GM12878 (cell line): Measurements from ENCODE around the gene DTX4. TPM values are rescaled to one million over a fixed set of nuclear protein-coding genes. Genes with fewer than 3 reads are reported as not detected.

ENCODE experiments used
- ATAC-seq: fragments of 200-7000 bp; cut with Tn5 transposase; 3 replicates; pipeline ENCODE4 v1.9.1; 2020; ENCODE audit warnings: mild to moderate bottlenecking, moderate library complexity
- BruUV-seq: library from RNA; stranded (reverse); fragments of 400-500 nt; replicated peaks from 2 replicates; lab custom pipeline; 2021; lab: Mats Ljungman, UMichigan
- CTCF ChIA-PET: fragments of 300-600 bp; sonication (Branson Sonifier 250); formaldehyde crosslinking; extraction: SDS; loops from one replicate; lab custom pipeline; 2021; ENCODE audit warnings: inconsistent platforms; lab: Yijun Ruan, JAX
- POLR2A ChIA-PET: fragments of 350-600 bp; formaldehyde crosslinking; extraction: SDS; loops from one replicate; lab custom pipeline; 2021; ENCODE audit warnings: inconsistent platforms; lab: Charles Lee
- RAD21 ChIA-PET: fragments of 300-600 bp; sonication (Branson Sonifier 250); formaldehyde crosslinking; loops from one replicate; lab custom pipeline; 2023; ENCODE audit warnings: antibody characterized with exemption; ENCODE audit not compliant: unreplicated experiment; lab: Charles Lee
- SMC1A ChIA-PET: fragments of 300-600 bp; sonication (Branson Sonifier 250); formaldehyde crosslinking; loops from one replicate; lab custom pipeline; 2023; ENCODE audit not compliant: unreplicated experiment, uncharacterized antibody; lab: Charles Lee
- DNase-seq: peaks from one replicate; pipeline ENCODE4 v3.0.0-alpha.2; 2011; ENCODE audit warnings: low read depth, low spot score
- FAIRE-seq: peaks from 3 replicates; lab custom pipeline; 2011; peaks lifted over from hg19 to GRCh38; lab: Jason Lieb, UNC
- H2AFZ ChIP-seq: 2 replicates; pipeline ENCODE4 v1.6.0; 2011; ENCODE audit warnings: low read depth, low read length, control low read depth; ENCODE audit not compliant: control insufficient read depth
- H3K27ac ChIP-seq: 2 replicates; pipeline ENCODE4 v1.5.1; 2011; ENCODE audit warnings: control low read depth; ENCODE audit not compliant: control insufficient read depth, insufficient read depth
- H3K27me3 ChIP-seq, 2 experiments: replicated peaks in 1 of 2; 2 replicates each; pipeline versions ENCODE4 v1.6.0 to v1.6.1; 2011; ENCODE audit warnings: low read length in 1 of 2; ENCODE audit not compliant: control insufficient read depth in 2 of 2, insufficient read depth in 2 of 2
- H3K36me3 ChIP-seq, 2 experiments: 2 replicates each; pipeline ENCODE4 v1.5.1; 2011; ENCODE audit warnings: low read length in 1 of 2; ENCODE audit not compliant: control insufficient read depth in 2 of 2, insufficient read depth in 2 of 2
- H3K4me1 ChIP-seq: 2 replicates; pipeline ENCODE4 v1.6.1; 2011; ENCODE audit warnings: mild to moderate bottlenecking, low read length, moderate library complexity, mixed read lengths; ENCODE audit not compliant: control insufficient read depth, insufficient read depth
- H3K4me2 ChIP-seq: 2 replicates; pipeline ENCODE4 v1.6.0; 2011; ENCODE audit warnings: control low read depth; ENCODE audit not compliant: control insufficient read depth, insufficient read depth
- H3K4me3 ChIP-seq: fragments of 200-600 bp; sonication (generic); 2 replicates; pipeline ENCODE4 v1.5.1; 2016
- H3K79me2 ChIP-seq: 2 replicates; pipeline ENCODE4 v1.6.0; 2011; ENCODE audit warnings: low read length; ENCODE audit not compliant: control insufficient read depth, insufficient read depth
- H3K9ac ChIP-seq: 2 replicates; pipeline ENCODE4 v1.8.0; 2011; ENCODE audit warnings: low read length, control low read depth, mixed read lengths; ENCODE audit not compliant: control insufficient read depth, insufficient read depth
- H3K9me3 ChIP-seq: replicated peaks from 3 replicates; pipeline ENCODE4 v1.5.1; 2011; ENCODE audit warnings: mild to moderate bottlenecking, low read length; ENCODE audit not compliant: control insufficient read depth, insufficient read depth
- H4K20me1 ChIP-seq: 2 replicates; pipeline ENCODE4 v1.6.0; 2011; ENCODE audit not compliant: control insufficient read depth, insufficient read depth
- EP300 ChIP-seq, 2 experiments: fragments of 150-350 bp in 1 of 2; IDR thresholded peaks; 2 replicates each; pipeline ENCODE4 v1.6.1; 2011 to 2012; ENCODE audit warnings: low read depth in 2 of 2, low read length in 2 of 2, borderline replicate concordance in 1 of 2, improper control_type of control experiment in 1 of 2, inconsistent platforms in 1 of 2; ENCODE audit not compliant: control insufficient read depth in 1 of 2
- HCFC1 ChIP-seq: fragments of 150-350 bp; IDR thresholded peaks from 2 replicates; pipeline ENCODE4 v1.6.1; 2014; ENCODE audit warnings: low read length
- POLR2A ChIP-seq: IDR thresholded peaks from 2 replicates; pipeline ENCODE4 v1.6.1; 2011; ENCODE audit warnings: low read depth, mild to moderate bottlenecking, low read length
- ZBTB11 ChIP-seq: fragments of 450-650 bp; formaldehyde crosslinking; IDR thresholded peaks from 2 replicates; pipeline ENCODE4 v1.5.0; 2022; ENCODE audit warnings: mild to moderate bottlenecking, missing genetic modification characterization
- WGBS: methylation state at CpG from one replicate; pipeline ENCODE4 v1.1.6; 2016; ENCODE audit warnings: low lambda C conversion rate; ENCODE audit not compliant: insufficient replicate concordance, insufficient coverage; ENCODE audit errors: missing lambda C conversion rate; 5-methylcytosine and 5-hydroxymethylcytosine counted together
- in situ Hi-C: fragments of 300-500 bp; cut with MboI; formaldehyde crosslinking; loops from 9 replicates; pipeline ENCODE4 v1.14.3; 2018; ENCODE audit warnings: mixed read lengths
- intact Hi-C: fragments of 100-400 bp; cut with micrococcal nuclease; formaldehyde crosslinking; loops from one replicate; pipeline ENCODE4 v1.14.2; 2022; ENCODE audit not compliant: unreplicated experiment
- polyA plus RNA-seq, 11 experiments: library from polyadenylated mRNA; depleted of rRNA in 4 of 11; unstranded in 6 of 11; stranded (reverse) in 5 of 11; fragments of >200 nt; fragmentation: Nextera tagmentation in 4 of 11; fragmentation: Illumina TruSeq in 1 of 11; extraction: Ambion mirVana in 4 of 11; extraction: Trizol in 1 of 11; gene quantifications; 1 replicate in 1 of 11; 2 replicates in 10 of 11; pipeline versions ENCODE4 v1.2.1 to v1.2.3, GENCODE V29; 2011 to 2016; ENCODE audit warnings: inconsistent platforms in 2 of 11, missing spikeins in 2 of 11, low read depth in 1 of 11
- total RNA-seq, 4 experiments: library from RNA; depleted of rRNA in 3 of 4; stranded (reverse); fragments of >200 nt in 3 of 4; fragmentation: Illumina TruSeq in 1 of 4; extraction: Trizol in 1 of 4; gene quantifications; 2 replicates each; pipeline versions ENCODE4 v1.2.1 to v1.2.3, GENCODE V29; 2013 to 2021

The DTX4 gene
- total and polyA plus RNA-seq, 10 of the 15 experiments (the other 5 are each of a cell fraction or from before 2014, with no cell fraction given), result 3.8 to 25.8 (median 10.5) TPM

- TF ChIP-seq POLR2A (peak; percentile 27), ZBTB11 (CRISPR knock-in tag) (no peak), HCFC1 (no peak), EP300 (IDR thresholded peaks at IDR 0.05; ENCODE audit: borderline replicate concordance in 1 of 2, control insufficient read depth in 1 of 2, low read depth in 2 of 2, low read length in 2 of 2) (no peak)
- in situ Hi-C loops, result loop anchor here (25.0 kb wide), 1 partner anchor 1580 kb away; the partner anchor contains the start of gene MS4A15
- CTCF ChIA-PET, result interaction anchor here (1.3 to 33.5 kb wide), 5 partner anchors 2 to 252 kb away, joined by 3 to 1180 read pairs (median 13); partner anchors contain the start of genes DTX4 and MPEG1
- DNase-seq, result no peak
- BruUV-seq, result no TSS peak
- SMC1A ChIA-PET, result interaction anchor here (1.2 to 14.9 kb wide), 4 partner anchors 8 to 24 kb away, joined by 3 to 155 read pairs (median 63); partner anchors contain the start of gene DTX4
- WGBS, result 92% methylated on average over 33 of the region's 33 CpGs
- RAD21 ChIA-PET, result interaction anchor here (1.5 to 3.3 kb wide), 2 partner anchors 11 to 30 kb away, joined by 3 to 16 read pairs; partner anchors contain the start of gene DTX4
- ATAC-seq, result no peak
- Histone ChIP-seq H3K27me3 (no peaks in the 10 kb centered on the region), H3K79me2 (peaks cover 29% of the 10 kb centered on the region), H4K20me1 (no peaks in the 10 kb centered on the region), H3K4me1 (peaks cover 5% of the 10 kb centered on the region; the same call in 1 of the 2 replicates), H3K9me3 (peaks cover 16% of the 10 kb centered on the region; the same call in 2 of the 3 replicates), H3K9ac (no peak overlapping the region), H3K4me3 (no peak overlapping the region), H2AFZ (no peak overlapping the region), H3K36me3 (peaks cover 6 to 10% of the 10 kb centered on the region in 2 experiments; a peak in 3 of 4 replicates), H3K4me2 (no peak overlapping the region), H3K27ac (no peak overlapping the region)
- POLR2A ChIA-PET, result interaction anchor here (0.8 to 2.4 kb wide), 2 partner anchors 8 to 12 kb away, joined by 3 to 9 read pairs; no protein-coding TSS in a partner anchor
- intact Hi-C loops, result no loop called here
- no peak for FAIRE-seq
Observed at GRCh38 chr11:59181746-59182456, 10.0 kb downstream of the DTX4 start.
